HUES48 (cell line): Measurements from ENCODE around the gene PRKAG2.

ENCODE experiments used
- H3K27ac ChIP-seq: one replicate; pipeline ENCODE4 v1.7.0; 2013; ENCODE audit warnings: low read depth, low read length, inconsistent platforms
- H3K27me3 ChIP-seq: 2 replicates; pipeline ENCODE4 v1.6.1; 2013; ENCODE audit warnings: mild to moderate bottlenecking, low read length; ENCODE audit not compliant: control insufficient read depth, insufficient read depth
- H3K36me3 ChIP-seq: 2 replicates; pipeline ENCODE4 v1.6.1; 2013; ENCODE audit warnings: low read length; ENCODE audit not compliant: control insufficient read depth, insufficient read depth
- H3K4me1 ChIP-seq: 2 replicates; pipeline ENCODE4 v1.6.1; 2013; ENCODE audit warnings: mild to moderate bottlenecking, low read length; ENCODE audit not compliant: control insufficient read depth, insufficient read depth
- H3K4me3 ChIP-seq: 2 replicates; pipeline ENCODE4 v1.5.1; 2013; ENCODE audit warnings: mild to moderate bottlenecking, low read depth, low read length
- H3K9ac ChIP-seq: 2 replicates; pipeline ENCODE4 v1.6.1; 2013; ENCODE audit warnings: mild to moderate bottlenecking, low read depth, low read length, moderate library complexity
- H3K9me3 ChIP-seq: 2 replicates; pipeline ENCODE4 v1.6.1; 2013; ENCODE audit warnings: low read length; ENCODE audit not compliant: control insufficient read depth, insufficient read depth

Gene PRKAG2

DNA sequence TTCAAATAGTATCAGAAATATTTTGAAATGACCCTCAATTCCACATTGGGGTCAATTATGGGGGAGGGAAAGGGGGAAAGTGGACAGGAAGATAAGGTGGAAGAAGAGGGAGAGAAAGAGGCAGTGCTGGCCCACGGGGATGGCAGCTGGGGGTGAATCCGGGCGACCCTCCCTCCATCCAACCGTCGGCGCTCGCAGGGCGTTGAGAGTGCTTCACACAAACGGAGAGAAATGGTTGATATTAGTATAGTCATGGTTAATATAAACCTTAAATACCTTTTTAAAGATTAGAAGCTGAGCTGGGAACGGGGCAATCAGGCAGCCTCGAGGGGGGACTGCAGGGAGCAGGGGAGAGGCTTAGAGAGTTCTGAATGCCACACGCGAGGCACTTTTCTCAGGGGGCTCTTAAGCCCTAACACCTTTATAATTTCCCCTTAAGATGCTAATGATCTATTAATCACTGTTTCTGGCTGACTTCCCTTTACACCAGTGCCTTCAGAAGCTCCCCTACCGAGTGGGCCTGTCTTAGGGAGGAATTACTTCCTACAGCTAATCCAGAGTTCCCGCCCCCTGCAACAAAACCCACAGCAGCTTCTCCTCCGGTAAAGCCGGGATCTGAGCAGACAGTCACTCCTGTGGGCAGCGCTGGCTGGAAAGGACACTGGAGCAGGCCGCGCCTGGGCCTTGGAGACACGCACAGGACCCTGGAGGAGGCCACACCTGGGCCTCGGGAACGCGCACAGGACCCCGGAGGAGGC, 39.5 kb downstream of the PRKAG2 start:
- Histone ChIP-seq H3K27me3 (no peaks in the 10 kb centered on the region), H3K9me3 (no peaks in the 10 kb centered on the region), H3K4me1 (0 out of 2 replicates have a peak, but pooled peaks cover 7% of the 10 kb centered on the region), H3K9ac (no peak overlapping the region), H3K36me3 (no peaks in the 10 kb centered on the region), H3K27ac (peak overlapping the region; percentile 35), H3K4me3 (no peak overlapping the region)

DNA sequence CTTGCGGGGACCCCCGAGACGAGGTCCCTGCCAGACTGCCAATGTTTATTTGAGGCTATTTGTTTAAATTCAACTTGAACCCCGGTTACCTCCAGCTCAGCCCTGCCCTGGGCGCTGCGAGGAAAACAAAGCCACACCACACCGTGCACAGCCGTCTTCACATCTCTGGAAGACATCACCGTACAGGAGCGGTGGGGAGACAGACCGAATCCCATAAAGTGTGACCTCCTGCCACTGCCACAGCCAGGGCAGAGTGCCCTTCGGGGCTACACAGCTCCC, 40.0 kb downstream of the PRKAG2 start:
- Histone ChIP-seq H3K4me1 (0 out of 2 replicates have a peak, but pooled peaks cover 7% of the 10 kb centered on the region), H3K27me3 (no peaks in the 10 kb centered on the region), H3K27ac (no peak overlapping the region), H3K9ac (no peak overlapping the region), H3K36me3 (no peaks in the 10 kb centered on the region), H3K9me3 (no peaks in the 10 kb centered on the region), H3K4me3 (no peak overlapping the region)

DNA sequence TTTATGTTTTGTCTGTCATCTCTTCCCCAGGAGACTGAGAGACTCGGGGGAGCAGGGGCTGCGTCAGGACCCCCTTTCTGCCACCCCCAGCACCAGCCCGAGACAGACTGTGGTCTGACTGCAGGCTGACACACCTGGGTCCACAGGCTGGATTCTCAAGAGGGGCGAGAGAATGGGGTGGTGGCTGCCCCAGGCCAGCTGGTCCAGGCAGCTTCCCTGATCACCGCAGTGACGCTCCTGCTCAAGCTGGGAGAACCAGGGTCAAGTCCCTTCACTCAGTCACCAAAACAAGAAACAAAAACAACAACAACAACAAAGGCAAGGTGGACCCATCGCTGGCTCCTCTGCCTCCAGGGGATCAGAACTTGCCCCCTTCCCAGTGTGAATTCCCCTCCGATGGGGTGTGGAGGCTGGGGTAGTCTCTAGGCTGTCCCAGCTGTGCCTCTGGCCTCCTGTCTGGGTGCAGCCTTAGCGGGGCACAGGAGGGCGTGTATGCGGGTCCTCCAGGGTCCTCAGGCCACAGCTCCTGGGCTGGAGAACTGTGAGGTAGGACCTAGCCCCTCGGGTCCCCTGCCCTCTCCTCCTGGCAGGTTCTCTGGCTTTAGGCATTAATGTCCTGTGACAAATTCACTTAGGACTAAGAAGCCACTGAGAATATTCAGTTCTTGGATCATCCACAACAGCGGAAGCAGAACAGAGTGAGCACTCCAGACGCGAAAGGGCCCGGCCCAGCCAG, 40.6 kb downstream of the PRKAG2 start:
- H3K36me3 ChIP-seq: no peaks in the 10 kb centered on the region
- H3K27me3 ChIP-seq: no peaks in the 10 kb centered on the region
- H3K9ac ChIP-seq: no peak overlapping the region
- 0 out of 2 replicates have a peak, but pooled peaks cover 7% of the 10 kb centered on the region for H3K4me1 ChIP-seq
- no peaks in the 10 kb centered on the region for H3K9me3 ChIP-seq
- no peak overlapping the region for H3K4me3 ChIP-seq
- H3K27ac ChIP-seq: no peak overlapping the region

DNA sequence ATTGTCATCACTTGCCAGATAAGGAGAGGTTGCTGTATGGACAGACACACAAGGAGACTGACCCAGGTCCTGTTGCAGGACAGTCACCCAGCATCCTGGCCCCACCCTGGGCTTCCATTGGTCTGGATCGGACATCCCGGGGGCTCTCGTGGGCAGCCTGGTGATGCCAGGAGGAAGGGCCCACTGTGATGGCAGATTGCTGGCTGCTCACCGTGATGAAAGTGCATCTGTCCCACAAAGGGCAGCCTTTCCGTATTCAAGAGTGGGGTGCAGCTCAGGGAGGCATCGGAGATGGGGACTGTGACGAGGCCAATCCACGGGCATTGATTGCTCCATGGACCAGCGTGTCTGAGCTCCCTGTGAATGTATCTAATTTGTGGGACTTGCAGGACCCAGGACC, 41.3 kb downstream of the PRKAG2 start:
- no peak overlapping the region for H3K27ac ChIP-seq
- no peaks in the 10 kb centered on the region for H3K27me3 ChIP-seq
- H3K9me3 ChIP-seq: no peaks in the 10 kb centered on the region
- H3K9ac ChIP-seq: no peak overlapping the region
- 0 out of 2 replicates have a peak, but pooled peaks cover 7% of the 10 kb centered on the region for H3K4me1 ChIP-seq
- no peak overlapping the region for H3K4me3 ChIP-seq
- H3K36me3 ChIP-seq: no peaks in the 10 kb centered on the region

DNA sequence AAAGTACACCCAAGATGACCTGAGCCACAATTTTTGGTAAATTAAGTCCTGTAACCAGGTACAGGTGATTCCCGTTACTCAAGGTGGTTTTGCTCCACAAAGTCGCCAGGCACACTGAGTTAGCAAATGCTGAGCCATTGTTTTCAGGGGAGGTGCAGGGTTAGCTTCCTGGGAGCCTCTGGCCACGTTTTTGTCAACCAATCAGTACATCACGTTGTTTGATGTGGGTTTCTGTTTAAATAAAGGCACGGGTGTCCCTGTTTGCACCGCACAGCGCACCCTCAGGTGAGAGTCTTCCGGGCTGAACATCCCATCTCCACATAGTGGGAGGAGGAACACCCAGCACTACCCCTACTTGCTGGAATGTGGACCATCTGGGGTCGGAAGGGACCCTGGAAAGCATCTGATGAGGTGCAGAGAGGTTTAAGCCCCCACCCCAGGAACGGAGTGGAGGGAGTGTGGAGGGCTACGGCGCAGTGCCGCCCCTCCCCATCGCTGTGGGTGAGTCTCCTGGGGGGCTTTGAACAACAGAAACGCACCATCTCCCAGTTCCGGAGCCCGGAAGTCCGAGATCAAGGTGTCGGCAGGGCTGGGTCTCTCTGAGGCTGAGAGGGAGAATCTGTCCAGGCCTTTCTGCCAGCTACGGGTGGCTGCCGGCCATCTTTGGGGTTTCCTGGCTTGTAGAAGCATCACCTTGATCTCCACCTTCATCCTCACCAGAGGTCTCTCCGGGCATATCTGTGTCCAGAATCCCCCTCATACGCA, 42.5 kb downstream of the PRKAG2 start:
- H3K36me3 ChIP-seq: no peaks in the 10 kb centered on the region
- no peak overlapping the region for H3K27ac ChIP-seq
- H3K4me1 ChIP-seq: 0 out of 2 replicates have a peak, but pooled peaks cover 7% of the 10 kb centered on the region
- H3K9ac ChIP-seq: no peak overlapping the region
- no peaks in the 10 kb centered on the region for H3K9me3 ChIP-seq
- no peak overlapping the region for H3K4me3 ChIP-seq
- H3K27me3 ChIP-seq: no peaks in the 10 kb centered on the region

DNA sequence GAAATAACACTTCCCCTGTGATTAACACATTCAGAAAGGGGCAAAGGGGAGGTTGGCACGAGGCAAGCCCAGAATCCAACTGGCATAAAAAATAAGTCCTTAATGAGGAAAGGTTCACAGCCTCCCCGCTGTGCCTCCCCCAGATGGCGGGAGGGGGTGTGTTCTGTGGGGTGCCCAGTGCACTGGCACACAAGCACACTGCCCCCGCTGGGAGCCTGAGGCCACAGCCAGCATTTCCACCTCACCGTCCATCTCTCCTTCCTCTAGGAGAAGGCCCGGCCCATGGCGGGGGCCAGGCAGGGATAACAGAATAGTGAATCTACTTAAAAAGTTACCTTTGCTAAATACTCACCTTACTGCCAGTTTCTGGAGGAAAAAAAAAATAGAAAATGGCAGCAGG, 43.2 kb downstream of the PRKAG2 start:
- Histone ChIP-seq H3K9ac (no peak overlapping the region), H3K9me3 (no peaks in the 10 kb centered on the region), H3K4me3 (no peak overlapping the region), H3K36me3 (no peaks in the 10 kb centered on the region), H3K4me1 (0 out of 2 replicates have a peak, but pooled peaks cover 7% of the 10 kb centered on the region), H3K27me3 (no peaks in the 10 kb centered on the region), H3K27ac (no peak overlapping the region)

DNA sequence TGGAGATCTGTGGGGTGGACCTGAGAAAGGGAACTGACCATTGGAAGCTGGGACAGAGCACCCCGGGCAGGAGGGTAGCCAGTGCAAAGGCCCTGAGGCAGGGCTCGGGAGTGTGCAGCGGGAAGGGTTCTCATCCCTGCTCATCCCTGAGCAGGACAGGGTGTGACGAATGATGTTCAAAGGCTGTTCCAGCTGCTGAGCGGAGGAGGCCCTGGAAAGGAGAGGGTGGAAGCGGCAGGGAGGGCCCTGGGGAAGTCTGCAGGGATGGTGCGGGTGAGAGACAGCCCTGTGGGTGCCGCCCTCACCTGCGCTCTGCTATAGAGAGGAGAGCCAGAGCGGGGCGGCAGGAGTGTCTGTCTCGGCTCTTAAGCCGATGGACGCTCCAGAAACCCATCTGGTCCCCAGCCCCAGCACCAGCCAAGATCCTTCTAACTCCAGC, 43.7 kb downstream of the PRKAG2 start:
- no peak overlapping the region for H3K4me3 ChIP-seq
- no peaks in the 10 kb centered on the region for H3K9me3 ChIP-seq
- no peak overlapping the region for H3K27ac ChIP-seq
- H3K4me1 ChIP-seq: 0 out of 2 replicates have a peak, but pooled peaks cover 7% of the 10 kb centered on the region
- H3K27me3 ChIP-seq: no peaks in the 10 kb centered on the region
- no peak overlapping the region for H3K9ac ChIP-seq
- H3K36me3 ChIP-seq: no peaks in the 10 kb centered on the region

DNA sequence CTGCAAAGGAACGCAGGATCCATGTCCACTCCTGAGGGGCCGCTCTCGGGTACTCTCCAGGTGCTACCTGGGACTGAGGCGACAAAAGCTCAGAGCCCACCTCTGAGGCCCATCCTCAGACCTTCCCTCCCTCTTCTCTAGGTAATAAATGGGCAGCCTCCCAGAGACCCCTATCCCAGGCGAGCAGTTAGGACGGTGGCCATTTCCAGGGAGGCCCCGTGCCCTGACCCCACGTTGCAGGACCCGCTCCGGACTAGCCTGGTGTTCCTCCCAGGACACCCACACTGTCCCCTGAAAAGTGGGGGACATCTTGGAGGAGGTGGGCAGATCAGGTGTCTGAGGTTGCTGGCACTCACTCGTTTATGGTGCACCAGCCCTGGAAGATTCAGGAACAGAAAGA, 44.3 kb downstream of the PRKAG2 start:
- Histone ChIP-seq H3K36me3 (no peaks in the 10 kb centered on the region), H3K27ac (no peak overlapping the region), H3K4me3 (no peak overlapping the region), H3K9ac (no peak overlapping the region), H3K27me3 (no peaks in the 10 kb centered on the region), H3K4me1 (0 out of 2 replicates have a peak, but pooled peaks cover 3% of the 10 kb centered on the region), H3K9me3 (no peaks in the 10 kb centered on the region)

DNA sequence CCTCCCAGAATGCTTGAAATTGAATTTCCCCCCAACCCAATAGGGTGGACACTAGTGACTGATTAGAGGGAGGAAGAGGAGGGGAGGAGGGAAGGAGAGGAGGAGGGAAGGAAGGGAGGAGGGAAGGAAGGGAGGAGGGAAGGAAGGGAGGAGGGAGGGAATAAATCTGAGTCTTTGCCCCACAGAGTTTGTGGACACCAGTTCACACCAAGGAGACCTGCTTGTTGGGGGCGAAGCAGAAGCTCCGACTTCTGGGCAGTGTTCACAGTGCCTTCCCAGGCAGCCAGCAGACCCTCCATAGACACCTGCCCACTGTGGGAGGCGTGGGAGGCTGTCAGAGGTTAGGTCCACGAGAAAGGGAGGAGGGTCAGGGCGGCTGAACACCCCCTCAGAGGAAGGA, 44.8 kb downstream of the PRKAG2 start:
- Histone ChIP-seq H3K4me1 (no peaks in the 10 kb centered on the region), H3K27me3 (no peaks in the 10 kb centered on the region), H3K9me3 (no peaks in the 10 kb centered on the region), H3K9ac (no peak overlapping the region), H3K36me3 (no peaks in the 10 kb centered on the region), H3K4me3 (no peak overlapping the region), H3K27ac (no peak overlapping the region)

DNA sequence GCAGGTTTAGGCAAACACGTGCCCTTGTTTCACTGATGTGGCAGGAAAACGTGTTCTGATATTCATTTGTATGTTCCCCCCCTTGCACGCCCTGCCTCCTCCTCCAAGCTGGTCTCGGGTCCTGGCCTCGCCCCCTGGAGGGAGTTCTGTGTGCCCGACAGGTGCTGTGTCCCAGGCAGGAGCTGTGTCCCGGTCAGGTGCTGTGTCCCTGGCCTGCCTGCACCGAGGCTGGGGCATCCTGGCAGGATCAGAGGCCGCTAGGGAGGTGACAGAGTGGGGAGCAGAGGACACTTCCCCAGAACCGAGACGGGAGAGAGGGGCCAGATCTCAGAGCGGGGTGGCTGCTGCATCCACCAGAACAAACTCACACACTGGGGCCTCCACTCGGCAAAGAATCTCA, 45.3 kb downstream of the PRKAG2 start:
- Histone ChIP-seq H3K4me3 (no peak overlapping the region), H3K4me1 (no peaks in the 10 kb centered on the region), H3K9me3 (no peaks in the 10 kb centered on the region), H3K27me3 (no peaks in the 10 kb centered on the region), H3K36me3 (no peaks in the 10 kb centered on the region), H3K27ac (no peak overlapping the region), H3K9ac (no peak overlapping the region)
